GM21367 (cell line): ENCODE measurements around the gene KCNE4.

Experiments
- ATAC-seq: cut with Tn5 transposase; IDR thresholded peaks from one replicate; pipeline ENCODE4 v1.9.1; 2021; ENCODE audit not compliant: unreplicated experiment

Gene KCNE4

GRCh38 chr2:223040527-223040926, 11.5 kb upstream of the KCNE4 start:
- ATAC-seq: no peak

GRCh38 chr2:223041527-223042109, 10.4 kb upstream of the KCNE4 start:
- no peak for ATAC-seq

GRCh38 chr2:223042284-223042683, 9.7 kb upstream of the KCNE4 start:
- ATAC-seq: no peak

- no peak for ATAC-seq
Observed at GRCh38 chr2:223042704-223043118, 9.3 kb upstream of the KCNE4 start.

- no peak for ATAC-seq
Observed at GRCh38 chr2:223043164-223043941, 8.6 kb upstream of the KCNE4 start.

GRCh38 chr2:223044092-223044836, 7.7 kb upstream of the KCNE4 start:
- no peak for ATAC-seq

- no peak for ATAC-seq
Observed at GRCh38 chr2:223044916-223045700, 6.9 kb upstream of the KCNE4 start.

- ATAC-seq: no peak
Observed at GRCh38 chr2:223046470-223047040, 5.4 kb upstream of the KCNE4 start.

- ATAC-seq: no peak
Observed at GRCh38 chr2:223047260-223047761, 4.7 kb upstream of the KCNE4 start.

- ATAC-seq: peak; percentile 81
Observed at GRCh38 chr2:223048519-223048918, 3.5 kb upstream of the KCNE4 start.

GRCh38 chr2:223049356-223049755, 2.6 kb upstream of the KCNE4 start:
- ATAC-seq: no peak

- no peak for ATAC-seq
Observed at GRCh38 chr2:223050188-223050587, 1.8 kb upstream of the KCNE4 start.

- no peak for ATAC-seq
Observed at GRCh38 chr2:223050900-223051504, 988 bp upstream of the KCNE4 start.

GRCh38 chr2:223052548-223053483, 826 bp downstream of the KCNE4 start:
- ATAC-seq: no peak

- no peak for ATAC-seq
Observed at GRCh38 chr2:223053484-223054192, 1.6 kb downstream of the KCNE4 start.

GRCh38 chr2:223054193-223054781, 2.3 kb downstream of the KCNE4 start:
- ATAC-seq: no peak

- no peak for ATAC-seq
Observed at GRCh38 chr2:223055140-223055539, 3.1 kb downstream of the KCNE4 start.

GRCh38 chr2:223055836-223056235, 3.8 kb downstream of the KCNE4 start:
- ATAC-seq: no peak
